ENCODE data around the gene SLC22A17.
A peak's percentile ranks its signal among the peaks of the same experiment; 100 is the strongest.

SLC22A17 gene

DNA sequence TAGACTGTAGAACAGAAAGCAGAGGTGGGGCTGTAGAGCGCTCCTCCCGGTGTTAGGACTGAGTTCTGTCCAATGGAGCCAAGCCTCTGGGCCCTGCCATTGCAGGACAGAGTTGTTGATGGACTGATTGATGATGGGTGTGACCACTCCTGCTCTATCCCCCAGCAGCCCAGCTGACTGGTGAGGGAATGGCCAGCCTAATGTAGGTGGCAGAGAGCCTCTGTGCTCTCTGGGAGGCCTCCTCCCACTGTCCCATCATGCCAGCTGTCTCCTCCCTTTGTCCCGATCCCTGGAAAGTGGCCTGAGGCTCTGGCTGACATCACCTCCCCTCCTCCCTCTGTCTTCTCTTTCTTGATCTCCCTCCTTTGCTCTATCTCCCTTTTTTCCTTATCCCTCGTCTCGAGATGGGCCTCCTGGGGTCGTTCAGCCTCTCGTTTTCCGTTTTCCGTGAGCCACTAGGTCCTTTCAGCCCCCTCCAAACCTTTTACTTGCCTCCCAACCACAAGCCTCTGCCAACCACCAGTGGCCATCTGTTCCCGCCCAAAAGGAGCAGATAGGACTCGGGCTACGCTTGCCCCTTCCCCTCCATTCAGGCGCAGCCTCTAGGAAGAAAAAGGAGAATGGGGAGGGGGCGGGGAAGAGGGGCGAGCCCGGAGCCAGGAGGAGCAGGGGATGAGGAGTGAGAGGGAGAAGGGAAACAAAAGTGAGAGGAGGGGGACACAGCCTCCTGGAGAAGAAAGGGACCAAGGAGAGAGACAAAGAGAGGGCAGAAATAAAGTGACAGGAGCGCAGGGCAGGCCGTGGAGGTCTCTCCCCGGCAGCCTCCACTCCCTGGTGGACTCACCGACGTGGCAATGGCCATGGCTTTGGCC lies 11.7 kb upstream of the SLC22A17 start:
- peak overlapping the region; percentile 65 for H3K4me3 ChIP-seq (ENCODE audit: low read depth, low read length)

GRCh38 chr14:23362200-23362599 lies 9.5 kb upstream of the SLC22A17 start:
- H3K4me3 ChIP-seq (ENCODE audit: low read depth, low read length), result no peak overlapping the region

DNA sequence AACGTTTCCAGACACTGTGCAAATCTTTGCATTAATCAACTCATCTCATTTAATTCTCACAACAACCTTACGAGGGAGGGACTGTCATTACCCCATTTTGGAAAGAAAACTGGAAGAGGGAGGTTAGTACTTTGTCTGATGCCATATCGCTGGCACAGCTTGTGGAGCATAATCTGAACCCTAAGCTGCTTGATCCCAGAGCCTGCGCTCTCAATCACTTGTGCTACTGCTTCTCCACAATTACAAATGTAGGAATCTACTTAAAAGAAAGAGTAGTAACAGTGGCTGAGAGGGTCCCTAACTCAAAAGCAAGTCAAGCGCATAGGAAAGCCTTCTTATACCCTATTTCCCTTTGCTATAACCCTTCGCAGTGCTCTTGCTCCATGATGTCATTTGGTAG lies 9.1 kb upstream of the SLC22A17 start:
- no peak overlapping the region for H3K4me3 ChIP-seq (ENCODE audit: low read depth, low read length)

- H3K4me3 ChIP-seq (ENCODE audit: low read depth, low read length), result no peak overlapping the region
Measured at GRCh38 chr14:23361320-23361719, 8.6 kb upstream of the SLC22A17 start.

DNA sequence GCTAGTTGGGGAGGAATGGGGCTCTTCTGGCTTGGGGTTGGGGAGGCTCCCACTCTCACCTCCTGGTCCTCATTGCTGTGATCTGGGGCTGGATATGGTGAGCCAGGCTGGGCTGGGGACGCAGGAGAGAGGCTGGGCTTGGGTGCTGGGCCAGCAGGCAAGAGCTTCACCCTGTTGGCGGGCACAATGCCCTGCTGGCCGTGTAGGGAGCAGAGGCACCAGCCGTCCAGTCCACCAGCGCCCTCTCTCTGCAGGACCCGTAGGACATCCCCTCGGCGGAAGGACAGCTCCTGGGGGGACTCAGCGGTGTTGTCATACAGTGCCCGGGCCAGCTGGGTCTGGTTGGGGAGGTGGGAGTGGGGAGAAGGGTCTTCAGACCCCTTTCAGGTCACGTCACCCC lies 7.8 kb upstream of the SLC22A17 start:
- H3K4me3 ChIP-seq (ENCODE audit: low read depth, low read length), result no peak overlapping the region

- no peak overlapping the region for H3K4me3 ChIP-seq (ENCODE audit: low read depth, low read length)
Measured at GRCh38 chr14:23359722-23360447, 7.2 kb upstream of the SLC22A17 start.

DNA sequence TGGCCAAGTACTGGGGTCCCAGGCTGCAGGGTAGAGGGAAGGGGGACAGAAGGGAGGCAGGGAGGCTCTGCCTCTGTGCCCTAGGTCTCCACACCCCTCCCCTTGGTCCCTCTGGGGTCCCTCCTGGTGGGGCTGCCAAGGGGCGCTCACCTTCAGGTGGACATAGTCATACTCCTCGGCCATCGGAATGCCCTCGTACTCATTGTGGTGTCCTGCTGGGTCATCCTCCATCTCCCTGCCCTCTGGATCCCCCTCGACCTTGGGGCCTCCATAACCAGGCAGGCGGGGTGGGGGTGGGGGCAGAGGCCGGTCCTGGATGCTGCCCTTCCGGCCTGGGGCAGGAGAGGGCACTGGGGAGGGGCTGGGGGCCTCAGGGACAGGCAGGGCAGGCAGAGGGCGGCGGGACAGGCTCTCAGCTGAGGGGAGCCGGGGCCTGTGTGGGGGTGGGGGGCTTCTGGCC lies 6.5 kb upstream of the SLC22A17 start:
- H3K4me3 ChIP-seq (ENCODE audit: low read depth, low read length), result no peak overlapping the region

DNA sequence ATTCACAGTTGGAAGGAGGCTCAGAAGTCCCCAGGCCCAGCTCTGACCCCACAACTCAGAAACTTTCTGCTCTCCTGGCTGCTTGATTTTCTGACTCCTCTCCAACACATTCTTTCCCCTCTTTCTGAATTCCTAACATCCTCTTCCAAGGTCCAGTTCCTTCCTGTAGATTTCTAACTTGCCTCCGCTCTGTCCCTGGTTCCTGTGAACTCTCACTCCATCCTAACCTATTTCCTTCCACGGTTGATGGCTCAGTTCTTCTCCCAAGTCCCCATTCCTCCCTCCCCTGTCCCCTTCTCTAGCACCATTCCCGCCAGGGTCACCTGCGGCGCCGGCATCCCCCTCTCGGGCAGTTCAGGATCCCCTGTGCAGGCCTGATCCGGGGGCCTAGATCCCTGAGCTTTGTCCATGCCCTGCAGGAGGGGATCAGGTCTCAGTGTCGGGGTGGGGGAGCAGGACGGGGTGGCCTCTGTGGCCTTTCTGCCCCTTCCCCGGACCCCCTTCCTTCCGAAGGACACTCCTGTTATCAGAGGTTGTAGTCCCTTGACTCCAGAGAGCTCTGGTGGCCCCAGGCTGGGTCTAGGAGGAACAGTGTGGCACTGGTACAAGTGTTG lies 6.0 kb upstream of the SLC22A17 start:
- no peak overlapping the region for H3K4me3 ChIP-seq (ENCODE audit: low read depth, low read length)

GRCh38 chr14:23358042-23358441 lies 5.4 kb upstream of the SLC22A17 start:
- no peak overlapping the region for H3K4me3 ChIP-seq (ENCODE audit: low read depth, low read length)

DNA sequence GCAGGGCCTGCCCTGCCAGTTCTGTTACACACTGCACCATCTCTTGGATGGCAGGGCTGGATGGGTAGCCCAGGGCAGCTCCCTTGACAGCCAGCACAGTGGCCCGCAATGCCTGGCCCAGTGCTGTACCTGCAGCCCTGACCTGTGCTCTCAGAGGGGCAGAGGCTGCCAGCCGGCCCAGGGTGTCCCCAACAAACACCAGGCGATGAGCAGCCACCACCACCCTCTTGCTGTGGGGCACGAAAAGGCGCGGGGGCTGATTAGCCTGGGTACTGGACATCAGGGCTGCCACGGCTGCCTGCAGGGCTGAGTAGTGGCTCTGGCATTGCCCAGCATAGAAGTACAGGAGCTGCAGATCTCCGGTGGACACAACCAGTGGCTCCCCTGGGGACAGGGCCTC lies 4.6 kb upstream of the SLC22A17 start:
- H3K4me3 ChIP-seq (ENCODE audit: low read depth, low read length), result no peak overlapping the region

DNA sequence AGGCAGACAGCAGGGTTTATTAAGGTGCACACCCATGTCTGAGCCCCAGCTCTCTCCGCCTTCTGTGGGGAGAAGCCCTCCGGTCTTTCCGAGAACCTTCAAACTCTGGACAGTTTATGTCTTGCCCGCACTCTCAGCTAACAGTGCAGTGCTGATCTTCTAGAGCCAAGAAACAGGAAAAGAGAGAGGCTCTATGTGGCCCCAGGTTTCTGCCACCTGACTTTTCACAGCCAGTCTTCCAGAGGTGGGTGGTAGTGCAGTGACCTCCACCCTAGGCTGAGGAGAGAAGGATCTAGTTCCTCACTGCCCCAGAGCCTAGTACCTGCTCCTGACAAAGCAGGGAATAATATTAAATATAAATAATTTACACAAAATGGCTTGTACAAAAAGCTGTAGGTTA lies 4.0 kb upstream of the SLC22A17 start:
- H3K4me3 ChIP-seq (ENCODE audit: low read depth, low read length), result no peak overlapping the region

- no peak overlapping the region for H3K4me3 ChIP-seq (ENCODE audit: low read depth, low read length)
Measured at GRCh38 chr14:23355871-23356435, 3.3 kb upstream of the SLC22A17 start.

DNA sequence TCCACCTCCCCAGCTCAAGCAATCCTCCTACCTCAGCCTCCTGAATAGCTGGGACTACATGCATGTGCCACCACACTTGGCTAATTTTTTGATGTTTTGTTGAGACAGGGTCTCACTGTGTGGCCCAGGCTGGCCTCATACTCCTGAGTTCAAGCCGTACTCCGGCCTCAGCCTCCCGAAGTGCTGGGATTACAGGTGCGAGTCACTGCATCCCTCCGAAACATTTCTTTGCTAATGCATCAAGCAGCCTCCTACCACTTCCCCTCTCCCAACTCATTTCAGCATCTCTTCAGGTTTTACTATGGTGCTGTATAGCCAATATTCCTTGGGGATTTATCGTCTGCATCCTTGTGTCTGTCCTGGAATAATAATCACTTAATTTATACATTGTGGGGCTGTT lies 2.3 kb upstream of the SLC22A17 start:
- no peak overlapping the region for H3K4me3 ChIP-seq (ENCODE audit: low read depth, low read length)

- H3K4me3 ChIP-seq (ENCODE audit: low read depth, low read length), result no peak overlapping the region
Measured at GRCh38 chr14:23353433-23353780, 720 bp upstream of the SLC22A17 start.

GRCh38 chr14:23351681-23352505 lies 794 bp downstream of the SLC22A17 start:
- peak overlapping the region; percentile 66 for H3K4me3 ChIP-seq (ENCODE audit: low read depth, low read length)

- H3K4me3 ChIP-seq (ENCODE audit: low read depth, low read length), result no peak overlapping the region
Measured at GRCh38 chr14:23349156-23349845, 3.4 kb downstream of the SLC22A17 start.

GRCh38 chr14:23348297-23348655 lies 4.4 kb downstream of the SLC22A17 start:
- no peak overlapping the region for H3K4me3 ChIP-seq (ENCODE audit: low read depth, low read length)

GRCh38 chr14:23347406-23348296 lies 5.0 kb downstream of the SLC22A17 start:
- H3K4me3 ChIP-seq (ENCODE audit: low read depth, low read length), result no peak overlapping the region
